ENCODE data around the gene TPK1.

TPK1 gene

DNA sequence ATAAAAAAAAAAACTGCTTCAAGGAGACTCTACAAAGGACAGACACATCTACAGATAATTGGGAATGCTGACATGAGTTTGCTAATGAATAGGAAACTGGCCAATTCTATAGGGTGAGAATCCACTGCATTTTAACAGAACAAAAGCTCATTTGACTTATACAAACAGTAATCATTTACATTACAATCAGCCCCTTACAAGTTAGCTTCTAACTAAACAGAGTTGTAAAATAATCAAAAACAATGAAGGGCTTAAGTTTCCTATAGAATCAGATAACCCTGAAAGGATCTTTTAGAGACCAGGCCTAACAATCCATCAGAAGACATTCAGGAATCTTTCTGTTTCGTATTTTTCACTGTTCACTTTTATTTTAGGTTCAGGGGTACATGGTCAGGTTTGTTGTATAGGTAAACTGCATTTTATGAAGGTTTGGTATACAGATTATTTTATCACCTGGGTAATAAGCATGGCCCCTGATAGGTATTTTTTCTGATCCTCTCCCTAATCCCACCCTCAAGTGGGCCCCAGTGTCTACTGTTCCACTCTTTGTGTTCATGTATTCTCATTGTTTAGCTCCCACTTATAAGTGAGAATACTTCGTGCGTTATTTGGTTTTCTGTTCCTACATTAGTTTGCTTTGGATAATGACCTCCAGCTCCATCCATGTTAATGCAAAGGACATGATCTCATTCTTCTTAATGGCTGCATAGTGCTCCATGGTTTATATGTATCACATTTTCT is 301.0 kb downstream of the TPK1 start:
- in situ Hi-C loops (cut with MboI; ENCODE audit: low sequenced_read_pairs), result no loop called here

DNA sequence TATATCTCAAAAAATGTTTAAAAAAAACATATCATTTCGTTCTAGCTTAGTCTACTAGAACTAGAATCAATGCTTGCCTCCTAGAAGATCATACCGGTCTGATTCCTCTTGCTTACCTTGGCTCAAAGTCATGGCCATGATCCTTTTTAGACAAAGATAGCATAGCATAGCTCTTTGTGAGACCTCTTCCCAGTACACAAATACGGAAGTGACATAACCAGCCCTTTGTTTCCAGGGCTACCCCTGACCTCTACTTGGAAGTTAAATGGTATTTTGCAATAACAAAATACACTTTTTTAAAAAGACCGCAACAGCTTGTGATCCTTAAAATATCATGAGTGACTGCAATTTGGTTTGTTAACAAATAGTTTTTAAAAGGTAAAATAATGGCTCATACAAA is 301.7 kb downstream of the TPK1 start:
- in situ Hi-C loops (cut with MboI; ENCODE audit: low sequenced_read_pairs), result no loop called here

DNA sequence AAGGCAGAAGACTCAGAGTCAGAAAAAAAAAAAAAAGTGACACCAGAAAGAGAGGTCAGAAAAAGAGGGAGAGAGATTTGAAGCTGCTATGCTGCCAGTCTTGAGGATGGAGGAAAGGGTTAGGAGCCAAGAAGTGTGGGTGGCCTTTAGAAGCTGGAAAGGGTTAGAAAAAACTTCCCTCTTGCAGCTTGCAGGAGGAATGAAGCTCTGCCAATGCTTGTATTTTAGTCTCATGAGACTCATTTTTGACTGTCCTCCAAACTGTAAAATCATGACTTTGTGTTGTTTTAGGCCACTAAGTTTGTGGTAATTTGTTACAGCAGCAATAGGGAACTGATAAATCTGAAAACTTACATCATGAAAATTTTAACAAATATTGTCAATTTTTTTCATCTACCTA is 304.7 kb downstream of the TPK1 start:
- in situ Hi-C loops (cut with MboI; ENCODE audit: low sequenced_read_pairs), result no loop called here

DNA sequence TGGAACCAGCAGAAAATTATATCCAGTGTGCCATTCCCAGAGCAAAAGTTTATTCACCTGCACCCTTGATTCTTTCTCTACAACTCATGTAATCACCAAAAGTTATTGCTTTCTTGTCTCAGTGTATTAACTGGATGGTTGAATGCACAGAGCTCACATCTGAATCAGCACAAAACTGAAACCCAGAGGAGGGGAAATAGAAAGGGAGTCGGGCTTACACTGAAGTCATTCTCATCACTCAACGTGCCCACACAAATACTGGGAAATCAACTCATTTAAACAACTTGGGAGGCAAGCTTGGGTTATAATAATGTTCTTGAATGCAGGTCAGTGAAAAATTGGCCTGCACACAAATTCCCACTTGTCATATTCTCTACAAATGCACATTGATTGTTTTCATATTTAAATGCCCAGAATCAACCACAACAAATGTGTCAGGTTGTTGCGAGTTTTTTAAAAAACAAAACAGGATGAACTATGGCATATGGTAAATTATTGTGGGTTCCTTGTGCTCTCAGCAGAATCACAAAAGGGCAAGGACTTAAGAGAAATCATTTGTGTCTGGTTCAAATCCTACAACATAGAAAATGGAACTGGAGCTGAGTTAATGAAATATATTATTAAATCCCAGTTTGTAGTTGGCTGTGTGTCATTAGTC is 306.5 kb downstream of the TPK1 start:
- in situ Hi-C loops (cut with MboI; ENCODE audit: low sequenced_read_pairs), result no loop called here

DNA sequence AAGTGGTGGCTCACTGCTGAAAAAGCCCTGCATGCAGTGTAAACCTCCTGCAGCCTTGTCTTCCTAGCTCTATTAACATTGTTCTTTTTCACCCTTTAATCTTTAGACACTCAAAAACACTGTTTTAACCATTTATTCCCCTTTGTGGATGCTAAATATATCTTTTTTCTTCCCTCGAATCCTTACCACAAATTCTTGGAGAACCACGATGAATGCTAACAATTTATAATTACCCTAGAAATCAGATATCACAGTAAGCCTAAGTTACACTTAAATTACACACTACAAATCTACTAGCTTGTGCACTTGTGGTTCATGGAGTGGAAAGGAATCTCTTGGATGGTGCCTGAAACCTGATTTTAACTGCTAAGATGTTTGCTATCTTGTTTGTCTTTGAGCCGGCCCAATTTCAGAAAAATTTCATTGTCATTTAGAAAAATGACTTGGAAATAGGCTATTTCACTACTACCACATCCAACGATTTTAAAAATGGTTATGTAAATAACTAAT is 307.3 kb downstream of the TPK1 start:
- in situ Hi-C loops (cut with MboI; ENCODE audit: low sequenced_read_pairs), result no loop called here

DNA sequence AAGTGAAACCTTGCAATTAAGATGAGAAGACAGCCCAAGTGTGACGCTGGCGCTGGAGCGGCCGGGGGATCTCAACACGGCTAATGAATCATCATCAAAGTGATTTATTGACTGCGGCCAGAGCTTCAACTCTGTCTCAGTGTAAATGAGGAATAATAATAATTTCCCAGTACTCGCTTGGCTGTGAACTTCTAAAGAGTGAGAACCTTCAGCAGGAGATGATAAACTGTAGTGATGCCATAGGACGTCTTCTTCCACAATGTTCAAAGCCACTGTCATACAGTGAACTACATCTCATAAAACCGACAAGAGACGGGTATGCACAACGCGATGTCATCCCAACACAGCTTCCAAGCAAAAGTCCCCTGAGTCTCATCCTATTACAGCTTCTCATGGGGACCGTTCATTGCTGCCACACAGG is 308.8 kb downstream of the TPK1 start:
- in situ Hi-C loops (cut with MboI; ENCODE audit: low sequenced_read_pairs), result no loop called here

DNA sequence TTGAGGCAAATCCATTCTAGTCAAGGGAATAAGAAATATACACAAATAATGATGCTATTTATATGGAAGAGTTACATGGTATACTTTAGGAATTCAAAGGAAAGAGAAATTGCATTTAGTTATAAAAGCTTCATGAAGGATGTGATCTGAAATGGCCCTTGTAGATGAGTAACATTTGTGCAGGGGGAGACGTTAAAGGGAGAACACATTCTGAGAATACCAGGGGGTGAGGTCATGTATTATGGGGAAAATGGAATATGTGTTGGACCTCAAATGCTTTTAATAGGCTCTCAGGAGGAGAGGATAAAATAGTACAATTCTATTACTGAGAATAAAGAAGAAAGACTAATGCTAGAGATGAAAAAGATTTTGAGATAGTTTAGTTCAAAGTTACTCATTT is 309.9 kb downstream of the TPK1 start:
- in situ Hi-C loops (cut with MboI; ENCODE audit: low sequenced_read_pairs), result no loop called here

DNA sequence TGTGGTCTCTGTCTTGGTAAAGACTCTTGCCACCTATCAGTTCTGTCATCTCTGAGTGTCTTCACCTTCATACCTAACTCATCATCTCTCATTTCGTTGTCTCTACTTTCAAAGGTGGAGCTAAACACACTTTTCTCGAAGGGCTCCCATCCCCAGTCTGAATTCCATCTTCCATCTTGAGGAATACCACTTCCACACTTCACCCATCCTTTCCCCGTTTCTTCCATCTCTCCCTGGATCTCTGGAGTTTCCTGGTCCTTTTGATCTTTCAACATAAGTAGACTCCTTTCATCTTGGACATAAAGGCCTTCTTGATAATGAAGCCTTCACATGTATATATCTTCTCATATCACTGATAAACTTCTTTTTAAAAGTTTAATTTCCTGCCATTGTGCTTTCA is 311.6 kb downstream of the TPK1 start:
- in situ Hi-C loops (cut with MboI; ENCODE audit: low sequenced_read_pairs), result no loop called here

DNA sequence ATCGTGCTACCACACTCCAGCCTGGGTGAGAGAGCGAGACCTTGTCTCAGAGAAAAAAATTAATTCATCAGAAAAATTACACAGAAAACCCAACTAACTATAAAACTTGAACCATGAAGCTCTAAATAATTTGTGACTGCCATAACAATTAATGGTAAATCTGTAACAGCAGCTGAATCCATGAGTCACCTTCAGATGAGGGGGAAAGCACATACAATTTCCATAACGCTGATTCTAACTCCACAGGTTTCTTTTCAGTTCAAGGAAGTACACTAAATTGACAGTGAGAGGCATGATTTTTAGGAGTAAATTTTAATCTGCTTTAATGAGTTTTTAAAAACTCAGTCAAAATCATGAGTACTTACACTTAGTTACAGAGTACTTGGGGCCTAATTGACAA is 312.2 kb downstream of the TPK1 start:
- in situ Hi-C loops (cut with MboI; ENCODE audit: low sequenced_read_pairs), result no loop called here

DNA sequence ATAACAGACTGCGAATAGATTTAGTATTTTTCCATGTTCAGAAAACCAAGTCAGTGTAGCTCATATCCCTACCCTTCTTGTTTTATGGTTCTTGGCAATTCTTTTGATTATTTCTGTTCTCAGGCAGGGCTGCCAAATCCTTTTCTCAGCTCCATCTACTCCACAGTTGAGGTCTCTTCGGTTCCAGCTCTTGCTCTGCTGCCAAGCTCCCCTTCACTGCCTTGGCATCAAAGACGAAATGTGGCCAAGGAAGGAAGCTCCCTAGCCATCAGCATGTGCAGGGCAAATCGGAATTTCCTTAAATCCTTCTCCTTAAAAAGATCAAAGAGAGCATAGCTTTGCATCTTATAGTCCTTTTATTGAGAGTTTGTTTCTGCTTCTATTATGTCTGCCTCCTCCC is 315.9 kb downstream of the TPK1 start:
- in situ Hi-C loops (cut with MboI; ENCODE audit: low sequenced_read_pairs), result no loop called here

DNA sequence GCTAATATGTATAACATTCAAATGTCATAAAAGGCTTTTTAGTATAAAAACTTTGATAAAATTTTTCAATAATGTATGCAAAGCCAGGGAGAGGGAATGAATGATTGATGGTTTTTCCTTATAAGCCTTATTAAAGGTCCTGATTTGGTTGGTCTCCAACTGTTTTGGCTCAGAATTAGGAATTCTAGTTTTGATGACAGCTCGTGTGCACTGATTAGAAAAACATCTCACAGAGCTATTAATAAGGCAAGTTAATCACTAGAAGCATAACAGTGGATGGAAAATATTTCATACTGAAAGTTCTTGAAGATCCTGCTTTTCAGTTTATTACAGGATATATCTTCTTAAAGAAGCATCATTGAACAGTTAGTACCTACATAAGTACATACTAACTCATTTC is 317.5 kb downstream of the TPK1 start:
- in situ Hi-C loops (cut with MboI; ENCODE audit: low sequenced_read_pairs), result no loop called here

DNA sequence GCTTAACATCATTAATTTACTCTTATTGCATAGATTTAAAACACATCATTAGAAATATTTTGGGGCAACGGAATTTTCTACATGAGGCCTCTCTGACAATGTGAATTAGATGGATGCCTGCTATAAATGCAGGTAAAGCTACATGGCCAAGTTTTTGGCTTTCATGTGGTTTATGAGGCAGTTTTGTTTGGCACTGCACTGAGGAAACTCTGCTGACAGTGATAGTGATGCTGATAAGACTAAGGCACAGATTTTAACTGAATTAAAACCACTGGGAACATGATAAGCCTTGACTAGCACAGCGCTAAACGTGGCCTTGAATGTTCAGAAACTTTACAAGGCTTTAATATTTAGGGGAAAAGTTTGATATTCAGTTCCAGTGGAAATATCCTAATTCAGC is 318.1 kb downstream of the TPK1 start:
- in situ Hi-C loops (cut with MboI; ENCODE audit: low sequenced_read_pairs), result no loop called here

DNA sequence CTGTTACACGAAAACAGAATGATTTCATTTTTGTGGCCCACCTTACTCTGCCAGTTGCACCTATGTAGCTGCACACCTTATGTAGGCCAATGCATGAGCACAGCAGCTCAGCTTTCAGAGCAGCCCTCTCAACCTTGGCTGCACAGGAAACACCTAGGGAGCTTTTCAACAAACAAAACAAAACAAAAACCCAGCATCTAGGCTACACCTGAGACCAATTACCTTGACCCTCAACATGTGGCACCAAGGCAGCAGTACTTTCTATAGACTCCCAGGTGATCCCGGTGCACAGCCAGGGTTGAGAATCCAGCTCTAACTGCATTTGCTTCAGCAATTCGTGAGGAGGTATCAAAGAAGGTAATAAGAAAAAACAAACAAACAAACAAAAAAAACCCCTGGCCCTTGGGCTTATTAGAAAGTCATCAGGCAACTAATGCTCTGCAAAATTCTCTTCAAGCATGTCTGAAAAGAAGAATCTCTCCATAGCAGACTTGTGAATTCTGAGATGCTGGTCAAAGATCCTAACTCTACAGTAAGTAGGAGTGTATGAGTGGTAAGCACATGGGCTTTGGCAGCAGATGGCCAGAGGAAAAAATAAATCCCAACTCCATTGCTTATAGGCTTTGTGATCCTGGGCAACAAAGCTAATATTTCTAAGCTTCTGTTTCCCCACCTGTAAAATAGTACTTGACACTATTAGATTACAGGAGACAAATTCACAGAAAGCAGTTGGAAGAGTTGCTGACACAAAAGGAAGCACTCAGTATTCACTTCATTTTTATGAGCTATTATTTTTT is 318.9 kb downstream of the TPK1 start:
- in situ Hi-C loops (cut with MboI; ENCODE audit: low sequenced_read_pairs), result no loop called here

DNA sequence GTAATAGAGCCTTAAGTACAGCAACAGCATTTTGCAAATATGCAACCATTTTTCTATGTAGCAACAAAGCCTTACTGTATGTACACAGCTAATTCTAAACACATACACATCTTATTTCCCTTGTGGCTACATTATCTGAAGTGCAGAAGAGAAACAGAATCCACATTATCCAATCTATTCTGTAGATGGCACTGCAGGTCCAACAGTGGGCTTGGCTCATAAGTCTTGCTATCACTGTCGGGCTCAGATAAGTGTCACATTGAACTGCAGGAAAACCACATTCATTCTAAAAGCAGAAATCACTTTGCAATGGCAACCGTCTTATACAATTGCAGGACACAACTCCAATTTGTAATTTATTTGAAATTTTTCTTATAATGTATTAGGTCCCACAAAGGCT is 322.5 kb downstream of the TPK1 start:
- in situ Hi-C loops (cut with MboI; ENCODE audit: low sequenced_read_pairs), result no loop called here

DNA sequence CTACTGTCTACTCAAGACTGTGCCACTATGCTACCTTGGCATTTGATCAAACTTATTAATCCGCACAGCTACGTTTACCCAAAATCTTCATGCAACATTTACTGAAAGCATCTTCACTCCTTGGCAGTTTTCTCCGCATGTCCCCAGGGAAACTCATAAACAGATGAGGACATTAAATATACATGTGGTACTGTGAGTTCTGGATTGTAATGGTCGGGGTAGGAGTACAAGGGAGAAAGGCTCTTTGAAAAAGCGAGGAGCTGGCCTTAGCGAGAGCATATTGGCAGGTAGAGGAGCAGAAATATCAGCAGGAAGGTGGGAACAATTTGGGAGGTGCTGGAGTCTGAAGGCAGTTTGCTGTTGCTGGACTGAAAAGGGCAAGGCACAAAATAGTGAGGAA is 325.2 kb downstream of the TPK1 start:
- in situ Hi-C loops (cut with MboI; ENCODE audit: low sequenced_read_pairs), result no loop called here

DNA sequence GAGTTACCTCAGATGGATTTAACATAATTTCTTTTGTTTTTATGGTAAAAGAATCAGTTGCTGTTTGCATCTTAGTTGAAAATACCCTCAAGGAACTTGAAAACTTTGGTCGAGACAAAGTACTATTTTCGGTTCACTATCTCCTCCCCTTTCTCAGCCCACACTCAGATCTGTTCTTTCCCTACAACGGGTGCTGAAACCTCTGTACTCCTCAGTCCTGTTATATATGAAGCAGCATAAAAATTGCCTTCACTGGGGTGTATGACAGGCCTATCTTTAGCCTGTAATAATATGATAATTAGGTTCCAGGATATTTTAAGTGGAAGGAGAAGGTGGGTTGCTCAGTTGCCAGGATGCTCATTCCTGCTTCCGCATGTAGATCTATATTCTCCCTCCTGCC is 327.2 kb downstream of the TPK1 start:
- in situ Hi-C loops (cut with MboI; ENCODE audit: low sequenced_read_pairs), result no loop called here

DNA sequence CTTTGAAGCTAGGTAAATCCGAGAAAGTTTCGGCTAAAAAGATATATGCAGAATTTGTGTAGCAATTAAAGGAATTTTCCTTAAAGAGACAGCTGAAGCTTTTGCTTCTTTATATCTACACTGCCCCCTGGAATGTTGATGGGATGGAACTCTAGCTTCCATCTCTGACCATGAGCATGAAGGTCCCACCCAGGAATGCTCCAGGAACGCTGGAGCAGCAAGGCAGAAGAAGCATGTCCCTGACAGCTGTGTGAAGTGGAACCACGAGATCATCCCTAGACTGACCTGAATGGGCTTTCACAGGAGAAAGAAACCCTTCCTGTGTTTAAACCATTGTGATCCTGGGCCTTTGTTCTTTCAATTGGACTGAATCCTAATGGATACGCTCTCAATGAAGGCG is 332.6 kb downstream of the TPK1 start:
- in situ Hi-C loops (cut with MboI; ENCODE audit: low sequenced_read_pairs), result no loop called here

DNA sequence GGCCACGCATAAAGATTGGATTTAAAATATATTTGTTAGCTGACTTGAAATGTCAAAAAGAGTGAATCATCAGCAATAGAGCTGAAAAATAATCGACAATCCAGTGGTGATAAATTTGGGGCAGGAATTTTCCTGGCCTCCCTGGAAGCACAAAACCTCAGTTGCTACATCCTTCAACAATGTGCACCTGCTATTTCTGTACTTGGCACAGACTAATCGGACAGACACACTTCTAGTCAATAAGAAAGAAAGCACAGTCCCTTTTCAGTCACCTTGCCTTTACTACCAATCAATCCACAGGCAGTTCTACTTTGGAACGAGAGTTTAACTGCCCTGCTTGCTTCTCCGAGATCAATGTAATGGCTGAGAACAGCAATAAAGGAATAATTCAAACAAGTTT is 335.6 kb downstream of the TPK1 start:
- in situ Hi-C loops (cut with MboI; ENCODE audit: low sequenced_read_pairs), result no loop called here

DNA sequence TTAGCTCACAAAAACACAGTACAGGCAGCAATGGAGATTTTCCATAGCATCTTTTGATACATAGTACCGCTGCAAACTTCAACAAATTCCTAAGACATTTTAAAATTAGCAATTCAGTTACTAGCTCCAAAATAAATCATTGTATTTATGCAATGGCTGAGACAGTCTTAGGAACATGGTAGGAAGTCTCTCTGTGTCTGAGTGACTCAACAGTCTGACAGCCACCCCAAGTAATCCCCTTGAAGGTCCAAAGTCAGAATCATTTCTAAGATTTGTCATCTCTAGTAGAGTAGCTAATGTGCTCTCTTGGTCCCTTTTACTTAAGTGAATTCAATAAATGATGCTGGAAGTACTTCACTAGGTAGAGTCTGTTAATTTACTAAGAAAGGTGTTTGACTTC is 338.6 kb downstream of the TPK1 start:
- in situ Hi-C loops (cut with MboI; ENCODE audit: low sequenced_read_pairs), result no loop called here

DNA sequence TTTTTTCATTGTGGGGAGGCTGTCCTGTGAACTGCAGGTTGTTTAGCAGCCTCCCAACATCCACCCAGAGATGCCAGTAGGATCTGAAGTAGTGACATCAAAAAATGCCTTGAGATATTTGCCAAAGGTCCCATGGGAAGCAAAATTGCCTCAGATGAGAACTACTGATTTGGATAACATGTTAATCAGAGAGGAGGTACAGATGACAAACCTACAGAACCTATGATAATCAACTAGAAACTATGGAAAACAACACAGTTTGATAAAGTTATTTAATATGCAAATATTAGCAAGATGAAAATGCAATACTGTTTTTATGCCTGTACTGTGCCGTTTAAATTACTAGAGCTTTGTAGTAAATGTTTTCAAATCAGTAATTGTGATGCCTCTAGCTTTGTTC is 341.5 kb downstream of the TPK1 start:
- in situ Hi-C loops (cut with MboI; ENCODE audit: low sequenced_read_pairs), result no loop called here

DNA sequence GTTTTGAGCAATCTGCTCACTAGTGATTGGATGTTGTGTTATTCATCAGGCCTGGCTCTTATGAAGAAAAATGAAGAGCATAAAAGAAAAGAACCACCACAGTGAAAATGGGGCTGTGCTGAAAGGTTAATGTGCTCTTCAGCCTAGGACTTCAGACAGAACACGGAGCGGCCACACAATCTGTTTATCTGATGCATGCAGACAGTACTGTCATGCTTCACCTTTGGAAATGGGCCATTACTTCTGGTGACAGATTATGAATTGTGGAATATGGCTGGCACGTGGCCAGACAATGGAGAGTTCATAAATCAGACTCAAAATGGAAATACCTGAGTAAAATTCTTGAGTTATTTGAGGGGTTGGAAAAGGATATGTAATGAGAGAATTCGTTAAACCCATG is 346.3 kb downstream of the TPK1 start:
- in situ Hi-C loops (cut with MboI; ENCODE audit: low sequenced_read_pairs), result no loop called here

DNA sequence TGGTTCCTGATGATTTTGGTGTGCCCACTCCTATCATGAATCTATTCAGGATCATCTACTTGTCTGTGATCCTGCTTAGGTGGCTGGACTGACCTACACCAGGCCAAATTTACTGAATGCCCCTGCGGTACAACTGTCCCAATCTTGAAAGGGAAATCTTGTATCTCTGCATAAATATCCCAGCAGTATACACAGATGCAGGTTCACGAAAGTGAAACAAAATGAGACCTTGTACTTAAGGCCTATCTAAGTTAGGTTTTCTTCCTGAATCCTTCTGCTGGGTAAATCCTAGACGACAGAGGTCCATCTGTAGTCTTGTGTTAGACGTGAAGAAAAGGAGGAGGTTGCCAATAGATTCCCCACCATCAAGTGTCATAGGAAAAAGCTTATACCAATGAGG is 346.9 kb downstream of the TPK1 start:
- in situ Hi-C loops (cut with MboI; ENCODE audit: low sequenced_read_pairs), result no loop called here
